GM12891 (cell line): ENCODE data around the gene CLEC2B.

Experiments
- PAX5 ChIP-seq: IDR thresholded peaks from 2 replicates; pipeline ENCODE4 v1.6.1; 2011; ENCODE audit warnings: low read length, moderate library complexity, mild to moderate bottlenecking; ENCODE audit not compliant: insufficient read depth, severe bottlenecking
- POLR2A ChIP-seq: IDR thresholded peaks from 2 replicates; pipeline ENCODE4 v1.6.1; 2011; ENCODE audit warnings: low read depth, low read length, control low read depth
- POLR2AphosphoS5 ChIP-seq: IDR thresholded peaks from 2 replicates; pipeline ENCODE4 v1.6.1; 2011; ENCODE audit warnings: low read depth, low read length, control low read depth
- POU2F2 ChIP-seq: IDR thresholded peaks from 2 replicates; pipeline ENCODE4 v1.6.1; 2011; ENCODE audit warnings: low read depth, mild to moderate bottlenecking, control low read depth, low read length, moderate library complexity
- SPI1 ChIP-seq: IDR thresholded peaks from 2 replicates; pipeline ENCODE4 v1.6.1; 2011; ENCODE audit warnings: low read depth, low read length, control low read depth
- TAF1 ChIP-seq: IDR thresholded peaks from 2 replicates; pipeline ENCODE4 v1.6.1; 2011; ENCODE audit warnings: low read depth, low read length, control low read depth

- TF ChIP-seq POLR2A (no peak), TAF1 (no peak), POLR2AphosphoS5 (no peak), SPI1 (no peak), POU2F2 (no peak), PAX5 (no peak)
These were observed 12.3 kb downstream of the CLEC2B start for GRCh38 chr12:9856894-9857293.
